HepG2 (cell line): ENCODE measurements around the gene APLP1. TPM values are rescaled to one million over a fixed set of nuclear protein-coding genes. Genes with fewer than 3 reads are reported as not detected.

Source experiments
- ATRX ChIP-seq: sonication (generic); formaldehyde crosslinking; IDR thresholded peaks from 2 replicates; pipeline ENCODE4 v1.4.0; 2020; ENCODE audit warnings: missing genetic modification reagents, borderline replicate concordance
- BRCA1 ChIP-seq: sonication (generic); formaldehyde crosslinking; IDR thresholded peaks from 2 replicates; pipeline ENCODE4 v1.4.0; 2020; ENCODE audit warnings: missing genetic modification reagents
- CBX1 ChIP-seq: IDR thresholded peaks from one replicate; pipeline ENCODE4 v1.6.1; 2016; ENCODE audit warnings: antibody characterized with exemption, low read depth
- FOXA3 ChIP-seq: IDR thresholded peaks from 2 replicates; pipeline ENCODE4 v1.6.1; 2016; ENCODE audit warnings: missing genetic modification reagents, missing compliant biosample characterization
- FOXJ3 ChIP-seq: sonication (generic); formaldehyde crosslinking; IDR thresholded peaks from 2 replicates; pipeline ENCODE4 v1.4.0; 2020; ENCODE audit warnings: missing genetic modification reagents, mild to moderate bottlenecking, borderline replicate concordance
- ISL2 ChIP-seq: sonication (generic); formaldehyde crosslinking; IDR thresholded peaks from 2 replicates; pipeline ENCODE4 v1.5.0; 2020; ENCODE audit warnings: missing genetic modification reagents
- KDM2A ChIP-seq: sonication (generic); formaldehyde crosslinking; IDR thresholded peaks from 2 replicates; pipeline ENCODE4 v1.4.0; 2020; ENCODE audit warnings: low read depth, missing genetic modification reagents, borderline replicate concordance
- MAF1 ChIP-seq: sonication (generic); formaldehyde crosslinking; IDR thresholded peaks from 2 replicates; pipeline ENCODE4 v1.5.0; 2020; ENCODE audit warnings: missing genetic modification reagents, borderline replicate concordance
- MXD4 ChIP-seq: IDR thresholded peaks from 2 replicates; pipeline ENCODE4 v1.6.1; 2016; ENCODE audit warnings: mild to moderate bottlenecking, missing biosample characterization, missing genetic modification reagents
- PBX3 ChIP-seq: sonication (generic); formaldehyde crosslinking; IDR thresholded peaks from 2 replicates; pipeline ENCODE4 v1.8.1; 2023; ENCODE audit warnings: missing genetic modification reagents, inconsistent platforms, borderline replicate concordance
- PCBP1 ChIP-seq: fragments of 200-400 bp; formaldehyde crosslinking; IDR thresholded peaks from 2 replicates; pipeline ENCODE4 v1.6.1; 2017; ENCODE audit warnings: mild to moderate bottlenecking, low read depth, low read length, borderline replicate concordance
- SKI ChIP-seq: fragments of 450-650 bp; IDR thresholded peaks from one replicate; pipeline ENCODE4 v1.6.1; 2018; ENCODE audit warnings: mild to moderate bottlenecking; ENCODE audit not compliant: partially characterized antibody
- SP1 ChIP-seq, 2 experiments: fragments of 450-650 bp in 1 of 2; sonication (generic) in 1 of 2; formaldehyde crosslinking in 1 of 2; IDR thresholded peaks; 2 replicates each; pipeline versions ENCODE4 v1.4.0 to v1.6.1; 2016 to 2020; ENCODE audit warnings: missing genetic modification reagents in 1 of 2
- ZC3H4 ChIP-seq: sonication (generic); formaldehyde crosslinking; IDR thresholded peaks from 2 replicates; pipeline ENCODE4 v1.4.0; 2020; ENCODE audit warnings: missing genetic modification reagents, borderline replicate concordance
- ZNF460 ChIP-seq: sonication (generic); formaldehyde crosslinking; IDR thresholded peaks from 2 replicates; pipeline ENCODE4 v1.5.1; 2020; ENCODE audit warnings: missing genetic modification reagents, mild to moderate bottlenecking, borderline replicate concordance
- ZNF501 ChIP-seq: sonication (generic); formaldehyde crosslinking; IDR thresholded peaks from 2 replicates; pipeline ENCODE4 v1.5.1; 2020; ENCODE audit warnings: mild to moderate bottlenecking, moderate library complexity, missing genetic modification reagents
- ZNF562 ChIP-seq: sonication (generic); formaldehyde crosslinking; IDR thresholded peaks from 2 replicates; pipeline ENCODE4 v1.8.0; 2022; ENCODE audit warnings: missing genetic modification reagents, borderline replicate concordance
- ZSCAN29 ChIP-seq: sonication (generic); formaldehyde crosslinking; conservative IDR thresholded peaks from 2 replicates; pipeline ENCODE4 v1.4.0; 2020; ENCODE audit warnings: mild to moderate bottlenecking, missing genetic modification reagents
- ZSCAN30 ChIP-seq: sonication (generic); formaldehyde crosslinking; IDR thresholded peaks from 2 replicates; pipeline ENCODE4 v1.5.0; 2020; ENCODE audit warnings: mild to moderate bottlenecking, missing genetic modification reagents
- polyA plus RNA-seq, 8 experiments: library from polyadenylated mRNA; depleted of rRNA in 3 of 8; stranded (reverse) in 7 of 8; unstranded in 1 of 8; fragments of >200 nt; fragmentation: Illumina TruSeq in 4 of 8; extraction: Trizol in 4 of 8; gene quantifications; 2 replicates each; pipeline versions ENCODE4 v1.2.1 to v1.2.3, GENCODE V29; 2011 to 2016; ENCODE audit warnings: low read depth in 4 of 8, missing spikeins in 1 of 8, mixed read lengths in 1 of 8; ENCODE audit not compliant: insufficient read depth in 1 of 8
- total RNA-seq, 5 experiments: library from RNA; depleted of rRNA; stranded (reverse); fragments of >200 nt; fragmentation: Illumina TruSeq; extraction: Trizol; gene quantifications; 2 replicates each; pipeline ENCODE4 v1.2.3, GENCODE V29; 2016; ENCODE audit warnings: low read depth in 1 of 5
- TF ChIP-seq, protein P1 (sequence below): sonication (generic); formaldehyde crosslinking; IDR thresholded peaks from 2 replicates; pipeline ENCODE4 v1.5.0; 2020; ENCODE audit warnings: mild to moderate bottlenecking, missing genetic modification reagents
- TF ChIP-seq, protein P2 (sequence below): sonication (generic); formaldehyde crosslinking; IDR thresholded peaks from 2 replicates; pipeline ENCODE4 v1.8.0; 2022; ENCODE audit warnings: missing genetic modification reagents, mild to moderate bottlenecking, moderate library complexity, borderline replicate concordance
- TF ChIP-seq, protein P3 (sequence below): sonication (generic); formaldehyde crosslinking; IDR thresholded peaks from 2 replicates; pipeline ENCODE4 v1.4.0; 2020; ENCODE audit warnings: missing genetic modification reagents, mild to moderate bottlenecking, borderline replicate concordance

The APLP1 gene
- total and polyA plus RNA-seq, 2 of the 13 experiments (the other 11 are each of a cell fraction or from before 2014, with no cell fraction given): 2.0 to 2.9 TPM

GRCh38 chr19:35899547-35900214 is 31.3 kb downstream of the APLP1 start (continued):
- TF ChIP-seq BRCA1 (CRISPR knock-in tag) (no peak), CBX1 (no peak), MAF1 (no peak), ZC3H4 (CRISPR knock-in tag) (no peak), SKI (no peak), KDM2A (CRISPR knock-in tag) (peak; percentile 64), PBX3 (no peak), MXD4 (CRISPR knock-in tag) (no peak), SP1 (IDR thresholded peaks at IDR 0.05) (no peak), SP1 (CRISPR knock-in tag; IDR thresholded peaks at IDR 0.05) (peak; percentile 60), FOXA3 (CRISPR knock-in tag) (no peak), ISL2 (CRISPR knock-in tag) (no peak), ZSCAN29 (CRISPR knock-in tag) (no peak), ZNF562 (CRISPR knock-in tag) (no peak), ZNF501 (CRISPR knock-in tag) (no peak), FOXJ3 (CRISPR knock-in tag) (no peak), PCBP1 (peak; percentile 82; the same call in 1 of the 2 replicates), ZSCAN30 (CRISPR knock-in tag) (no peak), ZNF460 (CRISPR knock-in tag) (no peak), ATRX (CRISPR knock-in tag) (no peak)
- TF ChIP-seq, protein P1, sequence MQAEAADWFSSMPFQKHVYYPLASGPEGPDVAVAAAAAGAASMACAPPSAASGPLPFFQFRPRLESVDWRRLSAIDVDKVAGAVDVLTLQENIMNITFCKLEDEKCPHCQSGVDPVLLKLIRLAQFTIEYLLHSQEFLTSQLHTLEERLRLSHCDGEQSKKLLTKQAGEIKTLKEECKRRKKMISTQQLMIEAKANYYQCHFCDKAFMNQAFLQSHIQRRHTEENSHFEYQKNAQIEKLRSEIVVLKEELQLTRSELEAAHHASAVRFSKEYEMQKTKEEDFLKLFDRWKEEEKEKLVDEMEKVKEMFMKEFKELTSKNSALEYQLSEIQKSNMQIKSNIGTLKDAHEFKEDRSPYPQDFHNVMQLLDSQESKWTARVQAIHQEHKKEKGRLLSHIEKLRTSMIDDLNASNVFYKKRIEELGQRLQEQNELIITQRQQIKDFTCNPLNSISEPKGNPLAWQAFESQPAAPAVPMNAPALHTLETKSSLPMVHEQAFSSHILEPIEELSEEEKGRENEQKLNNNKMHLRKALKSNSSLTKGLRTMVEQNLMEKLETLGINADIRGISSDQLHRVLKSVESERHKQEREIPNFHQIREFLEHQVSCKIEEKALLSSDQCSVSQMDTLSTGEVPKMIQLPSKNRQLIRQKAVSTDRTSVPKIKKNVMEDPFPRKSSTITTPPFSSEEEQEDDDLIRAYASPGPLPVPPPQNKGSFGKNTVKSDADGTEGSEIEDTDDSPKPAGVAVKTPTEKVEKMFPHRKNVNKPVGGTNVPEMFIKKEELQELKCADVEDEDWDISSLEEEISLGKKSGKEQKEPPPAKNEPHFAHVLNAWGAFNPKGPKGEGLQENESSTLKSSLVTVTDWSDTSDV (CRISPR knock-in tag): no peak
- TF ChIP-seq, protein P2, sequence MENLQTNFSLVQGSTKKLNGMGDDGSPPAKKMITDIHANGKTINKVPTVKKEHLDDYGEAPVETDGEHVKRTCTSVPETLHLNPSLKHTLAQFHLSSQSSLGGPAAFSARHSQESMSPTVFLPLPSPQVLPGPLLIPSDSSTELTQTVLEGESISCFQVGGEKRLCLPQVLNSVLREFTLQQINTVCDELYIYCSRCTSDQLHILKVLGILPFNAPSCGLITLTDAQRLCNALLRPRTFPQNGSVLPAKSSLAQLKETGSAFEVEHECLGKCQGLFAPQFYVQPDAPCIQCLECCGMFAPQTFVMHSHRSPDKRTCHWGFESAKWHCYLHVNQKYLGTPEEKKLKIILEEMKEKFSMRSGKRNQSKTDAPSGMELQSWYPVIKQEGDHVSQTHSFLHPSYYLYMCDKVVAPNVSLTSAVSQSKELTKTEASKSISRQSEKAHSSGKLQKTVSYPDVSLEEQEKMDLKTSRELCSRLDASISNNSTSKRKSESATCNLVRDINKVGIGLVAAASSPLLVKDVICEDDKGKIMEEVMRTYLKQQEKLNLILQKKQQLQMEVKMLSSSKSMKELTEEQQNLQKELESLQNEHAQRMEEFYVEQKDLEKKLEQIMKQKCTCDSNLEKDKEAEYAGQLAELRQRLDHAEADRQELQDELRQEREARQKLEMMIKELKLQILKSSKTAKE (CRISPR knock-in tag): no peak
- TF ChIP-seq, protein P3, sequence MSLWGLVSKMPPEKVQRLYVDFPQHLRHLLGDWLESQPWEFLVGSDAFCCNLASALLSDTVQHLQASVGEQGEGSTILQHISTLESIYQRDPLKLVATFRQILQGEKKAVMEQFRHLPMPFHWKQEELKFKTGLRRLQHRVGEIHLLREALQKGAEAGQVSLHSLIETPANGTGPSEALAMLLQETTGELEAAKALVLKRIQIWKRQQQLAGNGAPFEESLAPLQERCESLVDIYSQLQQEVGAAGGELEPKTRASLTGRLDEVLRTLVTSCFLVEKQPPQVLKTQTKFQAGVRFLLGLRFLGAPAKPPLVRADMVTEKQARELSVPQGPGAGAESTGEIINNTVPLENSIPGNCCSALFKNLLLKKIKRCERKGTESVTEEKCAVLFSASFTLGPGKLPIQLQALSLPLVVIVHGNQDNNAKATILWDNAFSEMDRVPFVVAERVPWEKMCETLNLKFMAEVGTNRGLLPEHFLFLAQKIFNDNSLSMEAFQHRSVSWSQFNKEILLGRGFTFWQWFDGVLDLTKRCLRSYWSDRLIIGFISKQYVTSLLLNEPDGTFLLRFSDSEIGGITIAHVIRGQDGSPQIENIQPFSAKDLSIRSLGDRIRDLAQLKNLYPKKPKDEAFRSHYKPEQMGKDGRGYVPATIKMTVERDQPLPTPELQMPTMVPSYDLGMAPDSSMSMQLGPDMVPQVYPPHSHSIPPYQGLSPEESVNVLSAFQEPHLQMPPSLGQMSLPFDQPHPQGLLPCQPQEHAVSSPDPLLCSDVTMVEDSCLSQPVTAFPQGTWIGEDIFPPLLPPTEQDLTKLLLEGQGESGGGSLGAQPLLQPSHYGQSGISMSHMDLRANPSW: no peak
